ENCODE data around the gene MAZ.
"Not testable (repeated sequence)": the region's sequence is repeated elsewhere in the genome, so short reads cannot be mapped to it uniquely, and the experiment has no call there.

MAZ gene

GRCh38 chr16:29784901-29785500 is 21.3 kb upstream of the MAZ start:
- DNase-seq (ENCODE audit: low spot score) = peak; percentile 63

DNA sequence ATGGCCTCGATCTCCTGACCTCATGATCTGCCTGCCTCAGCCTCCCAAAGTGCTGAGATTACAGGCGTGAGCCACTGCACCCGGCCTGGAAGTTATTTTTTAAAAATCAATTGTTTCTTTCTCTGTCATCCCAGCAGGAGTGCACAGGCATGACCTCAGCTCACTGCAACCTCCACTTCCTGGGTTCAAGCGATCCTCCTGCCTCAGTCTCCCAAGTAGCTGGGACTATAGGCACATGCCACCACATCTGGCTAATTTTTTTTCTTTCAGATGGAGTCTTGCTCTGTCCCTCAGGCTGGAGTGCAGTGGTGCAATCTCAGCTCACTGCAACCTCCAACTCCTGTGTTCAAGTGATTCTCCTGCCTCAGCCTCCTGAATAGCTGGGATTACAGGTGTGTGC is 19.2 kb upstream of the MAZ start:
- DNase-seq (ENCODE audit: low spot score) = not testable (repeated sequence)

DNA sequence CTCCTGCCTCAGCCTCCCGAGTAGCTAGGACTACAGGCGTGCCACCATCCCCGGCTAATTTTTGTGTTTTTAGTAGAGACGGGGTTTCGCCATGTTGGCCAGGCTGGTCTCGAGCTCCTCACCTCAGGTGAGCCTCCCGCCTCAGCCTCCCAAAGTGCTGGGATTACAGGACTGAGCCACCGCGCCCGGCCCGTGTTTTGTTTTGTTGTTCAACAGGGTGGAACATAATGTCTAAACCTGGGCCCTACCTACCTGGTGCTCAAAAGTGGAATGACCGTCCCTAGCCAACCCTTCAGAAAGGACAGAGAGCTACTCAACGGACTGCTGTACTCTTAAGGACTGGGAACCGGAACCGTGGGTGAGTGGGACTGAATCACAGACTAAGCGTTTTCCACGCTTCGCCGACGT is 16.6 kb upstream of the MAZ start:
- no peak for DNase-seq (ENCODE audit: low spot score)

- peak; percentile 99 for DNase-seq (ENCODE audit: low spot score)
Measured at GRCh38 chr16:29790183-29790948, 16.0 kb upstream of the MAZ start, which contains the start of gene KIF22. TSS of gene KIF22 (plus strand) at chr16:29790751. CDS start at chr16:29790760, 9 bp downstream.

DNA sequence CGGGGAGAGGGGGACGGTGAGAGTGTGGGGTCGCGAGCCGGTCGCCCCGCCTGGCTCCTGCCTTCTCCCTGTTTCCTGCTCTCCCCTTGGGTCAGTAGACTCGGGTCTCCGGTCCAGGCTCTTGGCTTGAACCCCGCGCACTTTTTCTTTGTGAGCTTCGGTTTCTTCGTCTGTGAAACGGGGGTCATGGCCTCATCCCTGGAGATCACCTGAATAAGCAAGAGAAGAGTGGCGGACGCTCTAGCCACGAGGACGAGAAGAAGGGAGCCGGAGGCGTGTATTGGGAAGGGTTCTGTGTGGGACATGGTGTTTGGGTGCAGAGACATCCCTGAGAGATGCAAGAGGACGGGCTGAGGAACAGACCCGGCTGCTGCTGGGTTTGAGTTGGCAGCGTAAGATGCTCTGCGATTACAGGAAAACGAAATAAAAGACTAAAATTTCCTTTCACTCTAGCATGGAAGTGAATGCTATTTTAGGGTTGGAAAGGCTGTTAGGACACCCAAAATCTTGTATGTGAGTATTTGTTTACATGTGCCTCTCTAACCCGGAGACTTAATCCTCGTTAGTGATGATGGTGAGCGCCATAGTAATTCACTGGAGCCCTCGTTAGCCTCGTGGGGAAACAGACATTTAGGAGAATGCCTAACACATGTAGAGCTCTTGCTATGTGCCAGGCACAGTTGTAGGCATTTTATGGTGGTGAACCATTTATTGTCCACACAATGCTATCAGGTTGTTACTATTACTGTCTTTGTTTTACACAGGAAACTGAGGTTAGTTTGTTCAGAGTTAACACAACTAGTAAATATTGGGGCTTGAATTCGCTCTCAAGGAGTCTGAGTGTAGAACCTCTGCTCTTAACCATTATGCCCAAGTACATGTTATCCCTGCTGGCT is 15.1 kb upstream of the MAZ start:
- DNase-seq (ENCODE audit: low spot score) = no peak

GRCh38 chr16:29791845-29792807 is 14.2 kb upstream of the MAZ start:
- no peak for DNase-seq (ENCODE audit: low spot score)

DNA sequence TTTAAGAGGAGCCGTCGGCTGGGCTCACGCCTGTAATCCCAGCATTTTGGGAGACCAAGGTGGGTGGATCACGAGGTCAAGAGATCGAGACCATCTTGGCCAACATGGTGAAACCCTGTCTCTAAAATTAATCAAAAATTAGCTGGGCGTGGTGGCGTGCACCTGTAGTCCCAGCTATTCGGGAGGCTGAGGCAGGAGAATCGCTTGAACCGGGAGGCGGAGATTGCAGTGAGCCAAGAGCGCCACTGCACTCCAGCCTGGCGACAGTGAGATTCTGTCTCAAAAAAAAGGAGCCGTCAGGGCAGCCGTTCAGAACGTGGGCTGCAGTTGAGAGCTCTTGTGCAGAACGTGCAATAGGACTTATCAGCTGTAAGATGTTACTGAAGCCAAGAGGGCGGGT is 13.2 kb upstream of the MAZ start:
- not testable (repeated sequence) for DNase-seq (ENCODE audit: low spot score)

GRCh38 chr16:29794231-29794710 is 12.1 kb upstream of the MAZ start:
- DNase-seq (ENCODE audit: low spot score) = no peak

DNA sequence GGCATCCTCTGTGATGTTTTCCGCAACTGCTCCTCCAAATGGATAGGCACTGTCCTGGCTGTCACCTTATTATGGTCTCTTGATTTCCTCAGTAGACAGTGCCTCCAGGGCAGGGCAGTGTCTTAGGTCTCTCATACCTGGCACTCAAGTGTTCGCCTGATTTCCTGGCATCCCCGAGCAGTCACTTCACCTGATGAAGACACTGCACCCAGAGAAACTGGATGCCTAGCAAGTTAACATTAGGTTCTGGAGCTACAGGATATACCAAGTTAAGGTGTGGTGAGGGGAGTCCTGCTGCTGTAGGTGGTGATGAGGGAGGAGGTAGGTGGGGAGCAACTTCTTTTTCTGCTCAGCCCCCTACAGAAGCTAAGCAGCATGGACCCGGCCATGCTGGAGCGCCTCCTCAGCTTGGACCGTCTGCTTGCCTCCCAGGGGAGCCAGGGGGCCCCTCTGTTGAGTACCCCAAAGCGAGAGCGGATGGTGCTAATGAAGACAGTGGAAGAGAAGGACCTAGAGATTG is 3.9 kb upstream of the MAZ start:
- no peak for DNase-seq (ENCODE audit: low spot score)

DNA sequence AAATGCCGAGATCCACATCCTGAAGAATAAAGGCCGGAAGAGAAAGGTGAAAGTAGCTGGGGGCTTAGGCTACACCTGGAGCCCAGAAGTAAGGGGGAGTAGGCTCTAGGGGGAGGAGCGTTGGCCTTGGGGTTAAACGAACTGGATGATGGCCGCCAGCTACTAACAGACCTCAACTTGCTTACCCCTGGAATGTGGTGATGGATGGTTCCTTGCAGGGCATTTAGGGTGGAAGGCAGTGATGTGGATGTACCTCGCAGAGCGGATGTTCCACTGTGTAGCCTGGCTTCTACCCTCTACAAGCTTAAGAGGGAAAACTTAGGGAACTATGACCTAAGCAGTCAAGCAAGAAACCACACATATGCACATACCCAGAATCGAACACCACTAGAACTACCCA is 2.3 kb upstream of the MAZ start:
- no peak for DNase-seq (ENCODE audit: low spot score)

DNA sequence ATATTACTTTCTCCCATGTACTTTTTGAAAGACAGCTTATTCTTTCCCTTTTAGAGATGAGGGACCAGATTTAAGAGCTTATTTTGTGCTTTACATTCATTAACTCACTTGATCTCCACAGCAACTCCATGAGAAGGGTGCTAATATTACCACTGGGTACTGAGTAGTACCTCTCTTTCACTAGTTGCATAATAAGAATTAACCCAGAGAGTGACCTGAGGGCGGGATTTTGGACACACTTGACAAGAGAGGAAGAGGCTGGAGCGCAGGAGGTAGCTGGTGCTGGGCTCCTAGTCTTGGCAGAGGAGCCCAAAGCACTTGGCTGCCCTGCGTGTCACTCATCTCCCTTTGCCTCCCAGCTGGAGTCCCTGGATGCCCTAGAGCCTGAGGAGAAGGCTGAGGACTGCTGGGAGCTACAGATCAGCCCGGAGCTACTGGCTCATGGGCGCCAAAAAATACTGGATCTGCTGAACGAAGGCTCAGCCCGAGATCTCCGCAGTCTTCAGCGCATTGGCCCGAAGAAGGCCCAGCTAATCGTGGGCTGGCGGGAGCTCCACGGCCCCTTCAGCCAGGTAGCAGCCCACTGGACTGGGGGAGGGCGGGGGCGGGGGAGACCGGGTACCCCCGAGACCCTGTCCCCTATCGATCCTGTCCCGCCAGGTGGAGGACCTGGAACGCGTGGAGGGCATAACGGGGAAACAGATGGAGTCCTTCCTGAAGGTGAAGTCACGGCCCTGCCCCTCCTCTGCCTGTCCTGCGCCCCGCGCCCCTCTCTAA is 1.7 kb upstream of the MAZ start:
- no peak for DNase-seq (ENCODE audit: low spot score)

GRCh38 chr16:29805232-29806098 is 864 bp upstream of the MAZ start:
- DNase-seq (ENCODE audit: low spot score) = peak; percentile 92

GRCh38 chr16:29806641-29807425 is 504 bp downstream of the MAZ start:
- DNase-seq (ENCODE audit: low spot score) = peak; percentile 71

DNA sequence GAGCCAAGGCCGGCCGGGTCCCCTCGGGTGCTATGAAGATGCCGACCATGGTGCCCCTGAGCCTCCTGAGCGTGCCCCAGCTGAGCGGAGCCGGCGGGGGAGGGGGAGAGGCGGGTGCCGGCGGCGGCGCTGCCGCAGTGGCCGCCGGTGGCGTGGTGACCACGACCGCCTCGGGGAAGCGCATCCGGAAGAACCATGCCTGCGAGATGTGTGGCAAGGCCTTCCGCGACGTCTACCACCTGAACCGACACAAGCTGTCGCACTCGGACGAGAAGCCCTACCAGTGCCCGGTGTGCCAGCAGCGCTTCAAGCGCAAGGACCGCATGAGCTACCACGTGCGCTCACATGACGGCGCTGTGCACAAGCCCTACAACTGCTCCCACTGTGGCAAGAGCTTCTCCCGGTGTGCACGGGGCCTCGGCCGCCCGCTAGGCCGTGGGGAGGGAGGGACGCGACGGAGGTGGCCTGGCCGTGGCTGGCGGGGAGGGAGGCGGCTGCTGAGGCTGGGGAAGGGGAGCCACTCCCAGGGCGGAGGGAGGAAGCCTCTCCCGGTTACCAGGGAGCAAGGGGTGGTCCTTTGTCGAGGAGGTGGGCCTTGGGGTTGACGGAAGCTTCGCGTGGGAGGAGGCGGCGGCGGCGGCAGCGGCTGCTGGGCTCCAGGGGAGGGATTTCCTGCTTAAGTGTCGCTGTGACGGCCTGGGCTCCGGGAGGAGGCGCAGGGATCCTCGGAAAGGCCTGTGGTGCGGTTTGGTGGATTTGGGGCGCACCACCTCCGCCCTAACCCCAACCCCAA is 1.3 kb downstream of the MAZ start:
- DNase-seq (ENCODE audit: low spot score) = peak; percentile 82

DNA sequence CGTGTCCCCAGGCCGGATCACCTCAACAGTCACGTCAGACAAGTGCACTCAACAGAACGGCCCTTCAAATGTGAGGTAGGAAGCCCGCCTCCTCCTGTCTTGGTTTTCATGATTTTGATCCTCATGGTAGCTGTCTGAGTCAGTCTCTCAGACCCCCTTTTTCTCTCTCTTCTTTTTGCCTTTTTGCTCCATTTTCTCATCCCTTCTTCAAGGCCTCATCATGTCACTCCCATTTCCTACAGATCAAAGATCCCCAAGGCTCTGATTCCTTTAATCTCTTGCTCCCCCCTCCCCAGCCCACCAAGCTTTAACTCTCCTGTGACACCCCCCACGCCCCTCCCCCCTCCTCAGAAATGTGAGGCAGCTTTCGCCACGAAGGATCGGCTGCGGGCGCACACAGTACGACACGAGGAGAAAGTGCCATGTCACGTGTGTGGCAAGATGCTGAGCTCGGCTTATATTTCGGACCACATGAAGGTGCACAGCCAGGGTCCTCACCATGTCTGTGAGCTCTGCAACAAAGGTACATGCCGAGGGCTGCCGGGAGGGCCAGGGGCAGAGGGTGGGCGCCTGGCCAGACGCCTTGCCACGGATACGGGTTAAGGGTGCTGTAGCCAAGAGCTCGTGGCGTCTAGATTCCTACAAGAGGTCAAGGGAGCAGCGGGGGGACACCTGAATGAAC is 2.0 kb downstream of the MAZ start:
- no peak for DNase-seq (ENCODE audit: low spot score)

DNA sequence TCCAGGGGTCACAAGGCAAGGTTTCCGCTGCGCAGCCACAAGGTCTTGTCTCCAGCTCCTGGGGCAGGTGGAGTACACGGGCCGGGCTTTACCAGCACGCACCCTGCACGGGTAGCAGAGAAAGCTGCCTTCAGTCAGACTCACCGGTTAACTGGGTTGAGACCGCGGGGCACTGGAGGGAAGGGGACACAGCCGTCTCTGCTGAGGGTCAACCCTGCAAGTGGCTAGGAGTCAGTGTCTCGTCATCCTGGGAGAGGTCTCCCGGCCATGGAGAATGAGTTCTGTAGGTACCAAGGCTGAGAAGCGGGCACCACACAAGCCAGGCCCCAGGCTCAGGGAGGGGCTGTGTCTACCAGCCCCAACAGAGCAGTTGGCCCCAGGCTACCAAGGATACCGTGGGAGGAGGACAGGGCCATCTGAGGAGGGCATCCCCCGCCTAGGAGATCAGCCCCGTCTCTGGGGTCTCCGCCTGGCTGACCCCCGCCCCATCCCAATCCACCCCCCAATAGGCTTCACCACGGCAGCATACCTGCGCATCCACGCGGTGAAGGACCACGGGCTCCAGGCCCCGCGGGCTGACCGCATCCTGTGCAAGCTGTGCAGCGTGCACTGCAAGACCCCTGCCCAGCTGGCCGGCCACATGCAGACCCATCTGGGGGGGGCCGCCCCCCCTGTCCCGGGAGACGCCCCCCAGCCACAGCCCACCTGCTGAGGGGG is 2.9 kb downstream of the MAZ start:
- DNase-seq (ENCODE audit: low spot score) = no peak

Measured in HuH-7 (cell line).